NCI-H146 (cell line): ENCODE results near the gene CD164L2.
A peak's percentile ranks its signal among the peaks of the same experiment; 100 is the strongest.

Experiments
- DNase-seq: peaks from one replicate; lab custom pipeline; 2025; lab: John Stamatoyannopoulos, UW

The CD164L2 gene

DNA sequence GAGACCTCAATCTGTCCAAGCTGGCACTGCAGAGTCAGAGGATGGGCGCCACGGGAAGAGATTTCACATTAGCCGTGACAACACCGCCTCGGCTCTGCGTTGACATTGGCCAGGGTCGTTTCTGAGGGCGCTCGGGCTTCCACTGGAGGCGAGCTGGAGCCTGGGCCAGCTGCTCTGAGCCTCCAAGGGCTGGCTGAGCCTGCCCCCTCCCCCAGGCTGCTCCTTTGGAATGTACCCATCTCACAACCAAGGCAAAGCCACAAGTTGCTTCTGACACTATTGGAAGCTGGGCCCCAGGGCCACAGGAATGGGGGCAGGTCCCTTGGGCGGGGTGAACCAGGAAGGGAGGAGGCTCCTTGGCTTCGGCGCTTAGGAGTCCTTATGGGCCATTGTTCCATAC, 21.9 kb upstream of the CD164L2 start:
- no peak for DNase-seq

GRCh38 chr1:27403931-27404330, 20.8 kb upstream of the CD164L2 start:
- DNase-seq = no peak

- DNase-seq = no peak
Observed at GRCh38 chr1:27403065-27403726, 20.1 kb upstream of the CD164L2 start.

DNA sequence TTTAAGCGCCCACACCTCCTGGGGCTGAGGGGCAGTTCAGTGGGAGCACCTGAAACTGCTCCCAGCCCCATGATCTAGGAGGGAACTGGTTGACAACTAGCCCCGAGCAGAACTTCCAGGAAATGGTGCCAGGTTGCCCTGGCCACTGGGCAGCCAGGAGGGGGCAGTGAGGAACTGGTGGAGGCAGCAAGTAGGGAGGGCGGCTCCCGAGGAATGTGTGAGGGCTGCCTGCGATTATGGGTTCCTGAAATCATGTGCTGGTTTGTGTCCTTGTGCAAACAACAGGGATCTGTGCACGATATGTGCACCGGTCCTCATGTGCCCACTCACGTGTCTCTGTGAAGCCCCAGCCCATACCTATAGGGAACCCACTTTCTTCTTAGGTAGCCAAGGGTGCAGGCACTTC, 19.2 kb upstream of the CD164L2 start:
- DNase-seq = no peak

DNA sequence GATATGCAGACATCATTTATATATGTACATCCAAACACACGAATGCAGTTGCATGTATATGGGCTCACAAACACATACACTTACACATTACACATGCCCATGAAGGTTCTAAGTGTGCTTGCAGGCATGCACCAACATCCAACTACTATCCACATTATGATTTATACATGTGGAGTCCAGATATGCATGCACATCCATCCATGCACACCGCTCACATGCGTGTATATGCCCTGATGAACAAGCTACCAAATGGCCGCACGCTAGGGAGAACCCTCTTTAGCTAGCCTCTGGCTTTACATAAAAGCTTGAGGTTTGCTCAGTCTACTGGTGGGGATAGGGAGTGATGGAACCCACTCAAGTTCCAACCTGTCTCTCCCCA, 17.8 kb upstream of the CD164L2 start:
- DNase-seq = no peak

GRCh38 chr1:27400082-27400962, 17.2 kb upstream of the CD164L2 start:
- DNase-seq = no peak

DNA sequence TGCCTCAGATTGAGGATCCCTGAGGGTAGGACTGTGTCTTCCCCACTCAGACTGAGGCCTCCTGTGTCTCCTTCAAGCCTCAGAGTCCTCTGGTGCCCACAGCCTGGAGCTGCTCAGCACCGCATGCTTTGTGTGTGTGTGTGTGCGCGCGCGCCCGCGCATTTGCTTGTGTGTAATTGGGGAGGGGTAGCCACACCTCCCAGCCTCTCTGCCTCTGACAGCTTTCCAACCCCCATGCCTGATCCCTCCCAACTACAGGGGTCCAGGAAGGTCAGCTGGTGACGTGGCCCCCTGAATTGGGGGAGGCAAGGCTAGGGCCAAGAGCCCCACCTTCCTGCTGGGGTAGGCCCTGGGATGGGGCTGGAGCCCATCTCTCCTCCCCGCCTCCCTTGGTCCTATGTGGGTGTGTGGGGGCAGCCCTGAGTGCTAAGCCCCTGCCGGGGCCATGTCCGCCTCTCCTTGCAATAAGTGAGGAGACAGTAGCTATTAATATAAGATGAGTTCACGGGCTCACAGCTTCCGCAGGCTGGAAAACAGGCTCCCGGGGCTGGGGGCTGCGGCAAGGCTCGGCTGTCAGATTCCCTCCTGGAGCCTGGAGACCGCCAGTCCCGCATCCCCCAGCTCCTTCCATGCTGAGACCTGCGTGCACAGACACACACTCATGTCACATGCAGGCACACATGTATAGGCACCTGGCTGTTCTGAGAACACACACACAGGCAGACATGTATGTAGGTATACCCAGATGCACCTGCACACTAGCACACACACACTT, 16.3 kb upstream of the CD164L2 start:
- peak; percentile 6 for DNase-seq

DNA sequence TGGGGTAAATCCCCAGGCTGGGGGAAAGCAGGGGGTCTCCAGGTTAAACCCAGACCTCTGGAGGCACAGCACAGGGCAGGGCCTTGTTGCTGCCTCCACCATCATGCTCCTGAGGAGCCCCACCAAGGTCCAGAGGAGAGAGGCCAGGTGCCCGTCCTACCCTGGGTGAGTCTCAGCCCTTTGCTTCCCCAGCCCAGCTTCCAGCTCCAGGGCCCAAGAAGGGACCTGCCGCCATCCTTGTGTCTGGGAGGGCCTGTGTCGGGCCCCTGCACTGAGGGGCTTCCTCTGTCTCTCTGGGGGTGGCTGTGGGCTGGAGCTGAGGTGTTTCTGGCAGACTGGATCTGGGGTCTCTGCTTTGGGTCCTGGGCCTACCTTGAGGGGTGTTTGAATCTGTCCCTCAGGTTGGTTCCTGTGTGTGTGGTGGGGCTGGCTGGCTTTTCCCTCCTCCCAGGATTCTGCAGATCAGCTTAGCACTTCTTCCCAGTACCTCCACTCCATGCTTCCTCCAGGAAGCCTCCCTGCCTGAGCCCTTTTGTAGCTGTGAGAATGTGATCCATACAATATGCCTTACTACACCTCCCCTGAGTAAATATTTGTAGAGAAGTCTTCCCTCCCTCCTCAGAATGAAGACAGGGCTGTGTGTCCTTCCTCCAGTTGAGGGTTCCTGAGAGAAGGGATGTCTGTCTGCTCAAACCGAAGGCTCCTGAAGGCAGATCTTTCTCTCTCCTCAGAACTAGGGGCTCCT, 15.4 kb upstream of the CD164L2 start:
- DNase-seq = no peak

DNA sequence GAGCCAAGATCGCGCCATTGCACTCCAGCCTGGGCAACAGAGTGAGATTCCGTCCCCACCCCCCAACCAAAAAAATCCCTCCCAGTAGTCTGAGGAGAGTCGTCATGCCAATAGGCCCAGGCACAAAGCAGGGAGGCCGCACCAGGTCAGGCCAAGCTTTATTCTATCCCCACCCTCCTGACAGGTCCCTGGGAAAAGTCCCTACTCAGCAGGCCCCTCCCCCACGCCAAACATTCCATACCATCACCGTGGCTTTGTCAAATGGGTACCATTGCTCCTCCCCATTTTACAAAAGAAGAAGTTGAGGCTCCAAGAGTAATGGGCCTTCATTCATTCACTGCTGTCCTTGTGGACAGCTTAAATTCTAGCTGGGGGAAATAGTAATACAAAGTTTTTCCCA, 14.6 kb upstream of the CD164L2 start:
- DNase-seq = no peak

- DNase-seq = no peak
Observed at GRCh38 chr1:27397110-27397509, 14.0 kb upstream of the CD164L2 start.

DNA sequence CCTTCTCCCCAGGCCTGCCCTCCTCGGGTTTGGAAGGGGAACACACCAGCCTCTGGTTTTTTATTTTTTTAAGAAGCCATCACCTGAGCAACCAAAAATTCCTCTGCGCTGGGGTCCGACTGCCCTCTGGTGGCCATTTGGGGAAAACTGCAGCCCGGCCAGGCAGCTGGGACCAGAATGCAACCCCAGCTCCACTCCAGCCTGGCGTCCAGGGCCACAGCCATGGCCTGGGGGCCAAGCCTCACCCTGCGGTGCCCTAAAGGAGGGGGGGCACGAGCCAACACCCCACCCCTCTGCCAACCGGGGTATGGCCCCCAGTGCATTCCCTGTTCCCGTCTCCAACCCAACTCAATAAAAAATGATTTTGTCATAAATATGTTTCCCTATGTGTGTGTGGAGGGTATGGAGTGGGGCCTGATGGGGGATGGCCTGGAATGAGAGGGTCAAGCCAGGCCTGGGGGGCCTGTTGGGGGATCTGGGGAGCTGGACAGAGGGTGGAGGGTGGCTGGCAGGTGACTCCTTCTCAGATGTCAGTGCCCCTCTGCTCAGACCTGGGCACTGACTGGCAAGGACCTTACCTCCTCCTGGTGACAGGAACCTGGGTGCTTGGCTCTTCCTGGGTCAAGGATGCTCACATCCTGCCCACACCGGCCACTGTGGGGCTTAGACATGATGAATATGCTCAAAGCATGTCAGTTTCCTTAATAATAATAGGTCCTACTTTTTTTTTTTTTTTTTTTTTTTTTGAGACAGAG, 12.5 kb upstream of the CD164L2 start:
- DNase-seq = peak; percentile 53

DNA sequence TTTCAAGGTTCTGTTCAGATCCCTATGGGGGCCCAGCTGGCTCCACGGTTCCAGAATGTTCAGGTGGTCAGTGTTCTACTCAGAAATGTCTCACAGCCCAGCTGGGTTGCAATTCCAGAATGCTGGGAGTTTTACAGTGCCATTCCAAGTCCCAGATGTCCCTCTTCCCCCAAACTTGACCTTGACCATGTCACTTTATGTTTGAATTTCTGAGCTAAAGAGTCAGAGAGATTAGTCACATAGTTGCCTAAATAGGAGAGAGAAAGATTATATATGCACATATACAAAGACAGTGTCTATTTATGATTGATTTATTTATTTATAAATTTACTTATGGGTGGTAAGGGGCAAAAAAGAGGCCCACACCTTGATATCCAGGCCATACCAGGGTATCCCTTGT, 11.8 kb upstream of the CD164L2 start:
- DNase-seq = no peak

GRCh38 chr1:27394282-27394658, 11.1 kb upstream of the CD164L2 start:
- DNase-seq = no peak

- no peak for DNase-seq
Observed at GRCh38 chr1:27393641-27394281, 10.6 kb upstream of the CD164L2 start.

DNA sequence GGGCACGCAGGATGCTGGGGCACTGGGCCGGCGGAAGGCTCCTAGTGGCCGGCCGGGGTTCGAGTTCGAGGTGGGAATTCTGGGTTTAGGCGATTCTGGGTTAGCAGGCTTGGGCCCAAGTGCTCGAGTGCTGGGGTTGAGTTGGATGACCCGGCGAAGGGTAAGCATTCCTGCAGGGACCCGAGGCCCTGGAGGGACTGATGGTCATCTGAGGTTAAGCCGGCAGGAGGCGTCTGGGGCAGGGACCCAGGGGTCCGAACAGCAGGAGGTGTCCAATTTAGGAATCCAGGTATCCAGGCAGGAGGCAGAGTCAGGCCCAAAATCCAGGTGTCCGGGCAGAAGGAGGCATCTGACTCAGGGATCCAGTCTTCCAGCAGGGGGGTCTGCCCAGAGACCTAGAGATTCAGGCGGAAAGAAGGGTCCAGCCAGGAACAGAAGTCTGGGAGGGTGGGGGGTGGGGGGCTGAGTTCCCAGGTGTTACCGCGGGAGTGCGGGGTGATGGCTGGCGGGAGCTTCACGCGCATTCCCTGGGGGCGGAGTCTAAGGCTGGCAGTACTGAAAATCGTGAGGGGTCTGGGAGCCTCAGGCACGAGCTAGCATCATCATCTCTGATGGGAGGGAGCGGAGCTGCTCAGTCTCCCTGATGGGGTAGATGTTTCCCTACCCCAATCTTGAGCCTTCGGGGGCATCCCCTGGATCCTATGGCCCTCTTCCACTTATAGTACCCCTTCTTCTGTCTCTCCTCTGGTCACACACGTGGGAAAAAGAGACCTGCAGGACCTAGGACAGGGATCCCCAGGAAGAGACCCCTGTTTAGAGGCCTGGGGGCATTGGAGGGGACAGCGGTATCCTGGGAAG, 9.9 kb upstream of the CD164L2 start:
- peak; percentile 37 for DNase-seq

- DNase-seq = peak; percentile 84
Observed at GRCh38 chr1:27392096-27392777, 9.1 kb upstream of the CD164L2 start, which contains the start of gene GPR3. Gene GPR3, plus strand, starts transcription at chr1:27392622. Its CDS starts 1,177 bp downstream, at chr1:27393799.

- DNase-seq = peak; percentile 44
Observed at GRCh38 chr1:27391511-27392095, 8.5 kb upstream of the CD164L2 start.

DNA sequence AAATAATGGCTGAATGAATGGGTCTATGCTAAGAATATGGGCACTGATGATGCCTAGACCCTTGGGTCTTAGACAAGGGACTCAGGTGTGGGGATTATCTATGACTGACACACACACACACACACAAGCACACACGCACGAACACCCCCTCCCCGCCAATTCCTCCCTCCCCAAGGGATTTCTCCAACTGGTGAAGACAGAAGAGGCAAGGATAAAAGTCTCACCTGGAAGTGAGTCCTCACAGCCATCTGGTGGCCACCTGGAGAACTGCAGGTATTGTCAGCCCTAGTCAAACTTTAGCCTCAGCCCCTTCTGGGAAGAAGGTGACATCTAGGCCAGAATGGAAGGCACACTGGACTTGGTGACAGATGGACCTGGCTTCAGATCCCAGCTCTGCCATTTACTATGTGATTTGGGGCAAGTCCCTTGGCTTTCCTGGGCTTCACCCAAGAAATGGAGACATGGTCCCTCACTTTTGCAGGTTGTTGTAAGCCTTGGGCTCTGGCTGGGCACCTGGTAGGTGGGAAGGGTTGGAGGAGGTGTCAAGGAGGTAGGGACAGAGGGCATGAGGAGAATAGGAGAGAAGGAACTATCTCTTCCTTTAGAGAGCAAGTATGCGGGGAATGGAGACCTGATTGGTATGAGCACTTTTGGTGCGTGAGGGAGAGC, 5.3 kb upstream of the CD164L2 start:
- DNase-seq = peak; percentile 49
